Measurements from ENCODE around the gene DHX58. TPM values are rescaled to one million over a fixed set of nuclear protein-coding genes. Genes with fewer than 3 reads are reported as not detected.

The DHX58 gene
- 10 to 100 TPM in 1 of 4 donors, 1 to 10 TPM in 3; 3.9 to 10.4 (median 8.9) TPM for total RNA-seq

GRCh38 chr17:42112552-42113176, at the start of gene DHX58:
TSS of gene DHX58 (minus strand) at chr17:42112714. CDS start at chr17:42111892, 822 bp downstream.
- 0 to 5% methylated on average over 4 to 10 of the region's 10 CpGs for WGBS, 2 donors
- TF ChIP-seq, protein P1, sequence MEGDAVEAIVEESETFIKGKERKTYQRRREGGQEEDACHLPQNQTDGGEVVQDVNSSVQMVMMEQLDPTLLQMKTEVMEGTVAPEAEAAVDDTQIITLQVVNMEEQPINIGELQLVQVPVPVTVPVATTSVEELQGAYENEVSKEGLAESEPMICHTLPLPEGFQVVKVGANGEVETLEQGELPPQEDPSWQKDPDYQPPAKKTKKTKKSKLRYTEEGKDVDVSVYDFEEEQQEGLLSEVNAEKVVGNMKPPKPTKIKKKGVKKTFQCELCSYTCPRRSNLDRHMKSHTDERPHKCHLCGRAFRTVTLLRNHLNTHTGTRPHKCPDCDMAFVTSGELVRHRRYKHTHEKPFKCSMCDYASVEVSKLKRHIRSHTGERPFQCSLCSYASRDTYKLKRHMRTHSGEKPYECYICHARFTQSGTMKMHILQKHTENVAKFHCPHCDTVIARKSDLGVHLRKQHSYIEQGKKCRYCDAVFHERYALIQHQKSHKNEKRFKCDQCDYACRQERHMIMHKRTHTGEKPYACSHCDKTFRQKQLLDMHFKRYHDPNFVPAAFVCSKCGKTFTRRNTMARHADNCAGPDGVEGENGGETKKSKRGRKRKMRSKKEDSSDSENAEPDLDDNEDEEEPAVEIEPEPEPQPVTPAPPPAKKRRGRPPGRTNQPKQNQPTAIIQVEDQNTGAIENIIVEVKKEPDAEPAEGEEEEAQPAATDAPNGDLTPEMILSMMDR (IDR thresholded peaks at IDR 0.05): no peak
- TF ChIP-seq POLR2A (IDR thresholded peaks at IDR 0.05): peak in 2 of 4 donors; percentile 18 to 68
- peaks cover 0 to 54% (median 9%) of the 10 kb centered on the region in 3 donors for H3K36me3 ChIP-seq

DNA sequence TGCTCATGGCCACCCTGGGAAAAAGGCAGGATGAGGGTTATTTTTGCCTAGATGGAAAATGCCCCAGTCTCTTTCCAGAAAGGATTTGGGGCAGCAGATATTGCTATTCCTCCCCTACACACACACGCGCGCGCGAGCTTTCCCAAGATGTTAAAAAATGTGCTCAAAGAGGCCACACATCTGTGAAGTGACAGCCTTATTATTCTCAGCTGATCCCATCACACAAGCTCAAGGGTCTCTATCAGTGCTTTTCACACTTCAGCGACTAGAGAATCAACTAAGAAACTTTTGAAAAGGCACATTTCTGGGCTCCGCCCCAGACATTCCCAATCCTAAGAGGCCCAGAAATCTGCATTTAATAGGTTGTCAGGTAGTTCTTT, 48.0 kb upstream of the DHX58 start:
- no peaks in the 10 kb centered on the region for H3K9me3 ChIP-seq
- DNase-seq: no peak
- intact Hi-C loops (cut with DNase I): no loop called here
- WGBS, 2 donors: 87 to 92% methylated on average over 4 to 7 of the region's 7 CpGs
- no peak overlapping the region for H3K4me3 ChIP-seq
- H3K27me3 ChIP-seq: no peaks in the 10 kb centered on the region
- peaks cover under 1 to 6% (median 3%) of the 10 kb centered on the region in 3 donors for H3K4me1 ChIP-seq
- H3K27ac ChIP-seq: no peak overlapping the region
- TF ChIP-seq, protein P1 (IDR thresholded peaks at IDR 0.05): no peak
- no peak for TF ChIP-seq POLR2A (IDR thresholded peaks at IDR 0.05)
- H3K36me3 ChIP-seq: no peaks in the 10 kb centered on the region

More at GRCh38 chr17:42112552-42113176, at the start of gene DHX58:
- Histone ChIP-seq H3K9me3 (no peaks in the 10 kb centered on the region), H3K4me1 (peaks cover 20 to 59% (median 20%) of the 10 kb centered on the region in 3 donors), H3K4me3 (peak within 1 kb of the TSS; percentile 43 to 73 (median 64)), H3K27ac (peak within 1 kb of the TSS; percentile 87 to 97 (median 94)), H3K27me3 (no peaks in the 10 kb centered on the region)
- DNase-seq: no peak
- intact Hi-C loops (cut with DNase I): loop anchor here (2.0 kb wide), 1 partner anchor 86 kb away; no protein-coding TSS in a partner anchor

DNA sequence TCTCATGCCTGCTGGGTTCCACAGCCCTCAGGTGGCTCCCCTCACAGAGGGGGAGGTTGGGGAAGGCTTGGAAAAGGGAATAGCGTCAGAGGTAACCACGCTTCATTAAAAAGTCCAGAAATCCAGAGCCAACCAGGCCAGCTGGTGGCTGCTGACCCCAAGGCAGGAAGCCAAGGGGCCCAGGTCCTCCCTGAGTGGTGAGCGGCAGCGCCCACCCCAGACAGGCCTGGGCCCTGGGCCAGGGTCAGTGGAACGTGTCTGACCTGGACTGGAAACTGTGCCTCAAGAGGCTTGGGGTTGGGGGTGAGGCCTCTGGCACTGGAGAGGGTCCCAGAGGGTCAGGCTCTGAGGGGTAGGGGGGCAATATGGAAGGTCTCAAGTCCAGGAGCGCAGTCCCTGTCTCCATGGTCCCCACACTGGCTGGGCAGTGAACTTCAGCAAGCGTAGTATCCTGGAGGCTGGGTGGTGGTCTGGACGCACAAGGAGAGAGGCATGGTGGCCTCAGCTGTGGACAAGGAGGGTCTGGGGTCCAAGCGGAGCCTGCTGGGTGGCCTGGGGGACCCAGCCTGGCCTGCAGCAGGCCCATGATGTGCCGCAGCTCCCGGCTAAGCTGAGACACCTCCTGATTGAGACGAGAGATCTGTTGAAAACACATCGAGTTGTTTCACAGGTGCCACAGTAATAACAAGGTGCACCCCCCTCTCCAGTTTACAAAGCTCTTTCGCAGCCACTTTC, 47.4 kb upstream of the DHX58 start:
- TF ChIP-seq POLR2A (IDR thresholded peaks at IDR 0.05): no peak
- TF ChIP-seq, protein P1 (IDR thresholded peaks at IDR 0.05): no peak
- Histone ChIP-seq H3K27me3 (no peaks in the 10 kb centered on the region), H3K9me3 (no peaks in the 10 kb centered on the region), H3K4me1 (peaks cover 5 to 11% (median 6%) of the 10 kb centered on the region in 3 donors), H3K4me3 (no peak overlapping the region), H3K27ac (no peak overlapping the region), H3K36me3 (no peaks in the 10 kb centered on the region)
- WGBS, 2 donors: 71 to 77% methylated on average over 4 to 7 of the region's 14 CpGs
- no peak for DNase-seq
- intact Hi-C loops (cut with DNase I): no loop called here

DNA sequence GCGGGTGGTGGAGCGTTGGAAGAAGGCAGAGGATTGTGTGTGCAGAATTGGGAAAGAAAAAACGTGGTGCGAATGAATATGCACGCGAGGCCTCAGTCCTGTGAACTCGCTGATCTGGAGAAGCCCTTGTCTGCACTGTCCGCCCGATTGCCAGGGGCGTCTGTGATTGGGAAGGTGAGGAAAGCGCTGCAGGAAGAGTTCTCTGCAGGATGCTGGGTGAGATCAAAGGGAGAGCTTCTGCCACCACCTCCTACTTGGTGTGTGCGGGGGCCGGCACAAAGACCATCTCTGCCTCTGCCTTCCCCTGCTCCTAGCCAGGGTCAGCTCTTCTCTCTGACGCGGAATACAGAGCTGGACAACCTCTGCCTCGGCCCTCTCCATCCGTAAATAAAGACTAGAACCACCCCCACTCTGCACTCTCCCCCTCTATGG, 43.1 kb upstream of the DHX58 start:
- 46 to 53% methylated on average over 12 to 17 of the region's 17 CpGs for WGBS, 2 donors
- intact Hi-C loops (cut with DNase I): no loop called here
- Histone ChIP-seq H3K4me1 (peaks cover 21 to 48% (median 28%) of the 10 kb centered on the region in 3 donors), H3K27me3 (no peaks in the 10 kb centered on the region), H3K36me3 (peaks cover 0 to 20% (median 0%) of the 10 kb centered on the region in 3 donors), H3K4me3 (peak overlapping the region; percentile 97 to 99 (median 98)), H3K9me3 (no peaks in the 10 kb centered on the region), H3K27ac (peak overlapping the region in 2 of 4 donors; percentile 93 to 94)
- TF ChIP-seq, protein P1 (IDR thresholded peaks at IDR 0.05): no peak
- no peak for TF ChIP-seq POLR2A (IDR thresholded peaks at IDR 0.05)
- DNase-seq: no peak

Data from esophagus squamous epithelium (tissue), 5 donors.